HG03342 (cell line): ENCODE data around the gene GINS1.

Experiments used
- ATAC-seq: cut with Tn5 transposase; IDR thresholded peaks from one replicate; pipeline ENCODE4 v1.9.1; 2021; ENCODE audit warnings: mild to moderate bottlenecking, moderate library complexity; ENCODE audit not compliant: unreplicated experiment

Gene GINS1

DNA sequence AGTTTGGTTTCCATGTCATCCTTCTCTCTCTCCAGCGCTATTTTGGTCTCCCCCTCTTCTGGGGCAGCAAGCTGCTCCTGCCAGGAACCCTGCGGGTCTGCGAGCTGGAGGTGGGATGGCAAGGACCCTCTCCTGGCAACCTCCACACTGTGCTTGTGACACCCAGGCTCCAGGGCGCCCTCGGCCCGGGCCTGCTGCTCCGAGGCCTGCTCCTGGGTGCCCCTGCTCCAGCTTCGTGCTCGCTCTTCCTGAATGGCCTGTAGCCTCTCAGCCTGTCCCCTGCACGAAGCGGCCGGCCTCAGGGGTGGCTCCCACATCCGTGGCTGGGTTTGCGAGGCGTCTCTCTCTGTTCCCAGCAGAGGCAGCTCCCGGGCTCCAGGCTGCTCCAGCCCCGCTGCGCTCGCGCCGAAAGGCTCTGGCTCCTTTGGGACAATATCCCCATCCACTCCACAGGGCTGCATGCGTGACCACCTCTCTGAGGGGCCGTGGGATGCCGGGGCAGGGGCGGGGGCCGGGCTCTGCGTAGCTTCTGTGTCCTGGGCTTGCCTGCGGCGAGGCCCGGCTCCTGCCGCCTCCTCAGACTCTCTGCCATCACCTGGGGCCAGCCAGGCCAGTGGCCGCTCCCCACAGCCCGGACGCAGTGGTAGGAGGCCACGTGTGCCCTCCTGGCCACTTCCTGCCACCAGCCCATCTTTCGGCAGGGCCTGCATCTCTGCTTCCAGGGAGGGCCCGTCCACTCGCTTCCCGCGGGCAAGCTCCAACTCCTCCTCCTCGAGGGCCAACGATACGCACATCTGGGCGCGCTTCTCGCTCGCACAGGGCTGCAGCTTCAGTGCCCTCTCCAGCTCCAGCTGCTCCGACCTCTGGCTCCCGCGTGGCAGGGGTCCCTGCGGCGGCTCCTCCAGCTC, 68.9 kb downstream of the GINS1 start:
- ATAC-seq, result no peak

DNA sequence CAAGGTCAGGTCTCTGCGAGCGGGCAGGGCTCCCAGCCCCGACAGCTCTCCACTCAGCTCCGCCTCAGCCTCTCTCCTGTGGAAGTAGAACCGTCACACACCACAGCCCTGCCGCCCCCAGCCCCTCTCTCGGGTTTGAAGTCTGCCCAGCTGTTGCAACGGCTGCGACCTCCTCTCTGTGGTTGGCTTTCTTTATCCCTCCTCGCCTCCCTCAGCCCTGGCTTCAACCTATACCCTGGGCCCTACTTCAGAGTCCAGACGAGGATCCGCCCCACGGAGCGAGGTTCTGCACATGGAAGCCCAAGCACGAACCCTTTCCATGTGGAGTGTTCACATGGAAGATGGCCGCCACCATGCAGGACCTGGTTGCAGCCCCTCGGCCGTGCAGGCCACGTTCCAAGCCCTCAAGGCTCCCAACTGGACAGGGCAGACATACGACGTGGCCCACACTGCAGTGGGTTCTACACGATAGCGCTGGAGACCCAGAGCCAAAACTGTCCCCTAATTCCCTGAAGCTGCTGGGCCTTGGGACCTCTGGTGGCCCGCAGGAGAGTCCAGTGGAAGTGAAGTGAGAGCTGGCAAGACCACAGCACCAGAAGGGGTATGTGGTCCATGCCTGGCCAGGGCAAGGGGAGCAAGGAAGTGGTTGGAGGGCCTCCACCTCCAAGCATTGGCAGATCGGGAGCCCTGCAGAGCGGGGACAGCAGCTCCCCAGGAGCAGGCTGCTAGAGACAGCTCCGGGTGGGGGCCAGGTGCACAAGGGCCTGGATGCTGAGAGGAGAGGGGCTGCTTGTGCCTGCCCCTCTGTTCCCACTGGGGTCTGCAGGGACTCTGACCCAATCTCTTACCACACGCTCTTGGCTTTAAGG, 69.8 kb downstream of the GINS1 start:
- ATAC-seq, result no peak

DNA sequence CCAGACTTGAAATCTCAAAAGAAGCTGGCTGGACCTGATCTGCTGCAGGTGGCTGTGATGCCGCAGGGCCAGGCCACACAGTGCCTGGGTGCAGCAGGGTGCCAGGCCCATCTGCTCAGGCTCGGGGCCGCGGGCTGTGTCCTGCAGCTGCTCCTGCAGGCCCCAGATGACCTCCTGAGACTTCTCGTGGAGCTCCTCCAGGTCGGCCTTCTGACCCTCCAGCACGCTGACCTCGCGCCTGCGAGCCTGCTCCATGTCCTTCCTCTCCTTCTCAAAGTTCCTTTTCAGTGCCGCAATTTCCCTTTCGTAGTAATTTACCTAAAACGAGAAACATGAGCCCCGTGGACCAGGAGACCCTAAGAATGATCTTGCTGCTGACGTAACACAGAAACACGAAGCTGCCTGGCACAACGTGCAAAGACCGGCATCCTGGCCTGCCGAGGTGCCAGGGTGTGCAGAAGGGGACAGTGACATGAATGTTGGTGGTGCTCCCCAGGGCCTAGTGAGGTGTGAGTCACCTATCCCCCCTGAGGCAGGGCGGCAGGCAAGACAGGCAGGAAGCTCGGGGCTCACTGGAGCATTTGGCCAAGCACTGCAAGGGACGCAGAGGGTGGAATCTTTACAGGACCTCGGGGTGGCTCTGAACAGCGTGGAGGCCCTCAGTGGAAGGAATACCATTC, 71.6 kb downstream of the GINS1 start:
- no peak for ATAC-seq

DNA sequence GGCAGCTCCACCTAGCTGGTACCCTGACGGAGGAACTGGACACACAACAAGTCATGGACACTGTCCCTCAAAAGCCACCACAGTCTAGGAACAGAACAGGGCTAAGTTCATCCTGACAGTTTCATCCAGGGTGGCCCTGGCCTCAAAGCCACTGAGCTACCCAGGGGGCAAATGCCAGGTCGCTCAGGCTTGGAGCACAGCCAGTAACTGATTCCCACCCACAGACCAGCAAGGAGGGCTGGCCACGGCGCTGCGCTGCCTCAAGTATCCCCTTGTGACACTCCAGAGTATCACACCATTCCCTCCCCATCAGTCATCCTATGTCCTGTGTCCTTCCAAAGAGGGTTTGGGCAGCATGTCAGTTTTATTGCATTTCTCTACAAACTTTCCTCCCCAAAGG, 72.2 kb downstream of the GINS1 start:
- ATAC-seq, result no peak

DNA sequence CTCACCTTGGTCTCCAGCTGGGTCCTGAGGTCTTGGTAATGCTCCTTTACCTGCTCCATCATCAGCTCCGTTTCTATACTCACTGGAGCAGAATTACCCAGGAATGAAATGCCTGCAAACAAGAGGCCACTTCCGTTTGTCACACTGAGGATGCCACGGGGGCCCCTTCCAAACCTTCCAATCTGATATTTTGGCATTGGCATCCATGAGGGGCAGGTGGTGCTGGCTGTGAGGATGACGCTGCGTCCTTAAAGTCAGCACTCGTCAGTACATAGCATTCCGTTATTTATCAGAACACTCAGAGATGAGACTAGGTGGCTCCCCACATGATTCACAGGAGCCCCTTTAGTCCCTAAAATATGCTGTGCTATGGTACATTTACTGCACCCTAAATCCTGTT, 72.7 kb downstream of the GINS1 start:
- ATAC-seq, result no peak

DNA sequence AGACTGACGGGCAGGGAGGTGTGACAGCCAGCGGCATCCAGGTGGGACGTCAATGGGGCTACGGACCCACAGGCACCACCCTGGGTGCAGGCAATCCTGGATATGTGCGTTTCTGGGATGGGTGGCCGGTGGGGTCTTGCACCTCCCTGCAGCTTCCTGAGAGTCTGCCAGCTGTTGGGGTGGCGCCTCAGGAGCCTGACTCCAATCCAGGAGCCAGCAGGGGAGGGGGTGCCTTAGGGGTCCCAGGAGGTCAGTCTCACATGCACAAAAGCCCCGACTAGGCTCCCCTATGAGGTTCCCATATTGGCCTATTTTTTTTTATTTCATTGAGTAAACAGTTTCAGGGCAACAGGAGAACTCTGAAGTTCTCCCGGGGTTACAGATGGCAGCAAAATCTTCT, 73.3 kb downstream of the GINS1 start:
- no peak for ATAC-seq

DNA sequence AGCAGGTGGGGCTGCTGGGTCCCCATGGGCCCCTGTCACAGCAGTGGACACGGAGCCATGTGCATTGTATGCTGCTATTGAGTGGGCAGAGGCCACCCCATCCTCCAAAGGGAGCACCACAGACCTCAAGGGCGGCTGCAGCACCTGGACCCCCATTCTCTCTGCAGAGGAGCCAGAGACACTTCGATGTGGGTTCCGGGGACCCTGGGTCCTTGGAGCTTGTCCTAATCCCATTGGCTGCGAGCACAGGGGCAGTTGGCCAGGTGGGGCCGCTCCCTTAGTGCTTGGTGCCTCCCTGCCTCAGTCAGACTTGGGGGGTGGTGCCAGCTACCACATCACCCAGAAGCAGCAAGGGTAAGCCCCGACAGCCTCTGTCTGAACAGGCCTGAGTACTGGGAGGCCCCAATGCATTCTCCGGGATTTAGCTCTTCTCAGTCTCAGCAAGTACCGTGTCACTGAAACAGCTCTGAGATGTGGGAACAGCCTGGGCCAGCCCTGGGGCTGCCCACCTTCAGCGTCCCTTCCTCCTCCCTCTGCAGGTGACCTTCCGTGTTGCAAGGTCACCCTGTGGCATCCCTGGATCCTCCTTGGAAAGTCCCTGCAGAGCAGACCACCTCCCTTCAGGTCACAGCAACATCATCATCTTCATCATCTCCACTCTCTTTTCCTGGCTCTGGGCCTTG, 73.9 kb downstream of the GINS1 start:
- no peak for ATAC-seq

DNA sequence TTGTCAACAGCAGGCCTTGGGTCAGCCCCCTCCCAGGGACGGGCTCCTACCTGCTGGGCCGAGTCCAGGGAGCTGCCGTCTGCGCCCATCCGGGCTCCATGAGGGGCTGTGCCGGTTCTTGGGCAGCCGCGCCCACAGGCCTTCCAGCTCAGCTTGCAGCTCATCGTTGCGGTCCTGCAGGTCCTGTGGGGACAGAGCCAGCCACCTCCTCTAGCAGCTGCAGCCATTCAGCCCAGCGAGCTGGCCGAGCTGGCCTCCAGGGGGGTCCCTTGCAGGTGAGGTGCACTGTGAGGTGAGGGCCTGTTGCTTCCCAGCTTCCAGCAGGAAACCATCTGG, 74.4 kb downstream of the GINS1 start:
- ATAC-seq, result no peak

DNA sequence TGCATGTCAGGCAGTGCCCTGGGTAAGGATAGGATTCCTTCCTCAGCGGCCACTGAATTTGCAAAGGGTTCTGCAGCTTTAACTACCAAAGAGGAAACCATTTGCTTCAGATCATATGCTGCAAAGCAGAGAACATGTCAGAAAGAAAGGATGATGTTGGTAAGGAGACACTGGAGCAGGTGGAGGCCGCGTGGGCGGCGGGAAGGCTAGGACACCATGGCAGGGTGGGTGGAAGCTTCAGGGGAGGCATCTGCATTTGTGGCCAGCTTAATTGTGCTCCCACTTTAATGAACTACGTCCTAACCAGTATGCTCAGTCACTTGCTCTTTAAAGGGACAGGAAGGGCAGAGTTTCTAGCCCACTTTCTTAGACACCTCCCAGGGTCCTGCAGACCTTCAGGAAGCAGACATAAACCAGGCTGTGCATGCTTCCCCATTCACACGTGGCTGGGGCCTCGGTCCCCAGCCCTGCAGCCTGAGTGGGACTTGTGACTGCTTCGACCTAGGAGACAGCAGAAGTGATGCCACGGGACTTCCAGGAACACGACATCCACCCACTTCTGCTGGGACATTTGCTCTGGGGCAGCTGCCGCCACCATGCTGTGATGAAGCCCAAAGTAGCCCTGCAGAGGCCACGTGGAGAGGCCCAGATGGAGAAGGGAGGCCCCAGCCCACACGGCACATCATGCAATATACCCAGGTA, 76.1 kb downstream of the GINS1 start:
- ATAC-seq, result no peak

DNA sequence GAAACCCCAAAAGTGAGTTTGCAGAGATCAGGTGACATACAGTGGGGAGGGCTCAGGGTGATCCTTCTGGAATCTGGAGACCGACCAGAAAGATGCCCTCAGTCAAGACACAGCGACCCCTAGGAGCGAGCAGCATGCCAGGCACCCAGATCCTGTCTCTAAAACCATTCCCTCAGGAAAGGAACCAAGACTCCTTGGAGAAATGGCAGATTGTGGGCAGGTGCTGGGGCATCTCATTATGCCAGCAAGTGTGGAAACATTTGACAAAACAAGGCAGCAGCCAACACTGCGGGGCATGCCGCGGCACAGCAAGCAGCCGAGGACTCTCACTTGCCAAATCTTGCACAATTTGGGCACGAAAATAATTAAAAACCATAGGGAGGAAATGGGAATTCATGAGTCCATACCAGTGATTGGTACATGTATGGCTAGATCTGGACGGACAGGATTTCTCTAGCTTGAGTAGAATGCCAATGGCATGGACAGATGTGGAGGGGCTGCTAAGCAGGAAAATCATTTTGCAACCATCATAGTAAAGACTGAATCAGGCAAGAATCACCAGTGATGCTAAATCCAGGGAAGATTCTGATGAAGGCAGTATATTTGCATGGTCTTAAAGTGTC, 76.9 kb downstream of the GINS1 start:
- no peak for ATAC-seq

DNA sequence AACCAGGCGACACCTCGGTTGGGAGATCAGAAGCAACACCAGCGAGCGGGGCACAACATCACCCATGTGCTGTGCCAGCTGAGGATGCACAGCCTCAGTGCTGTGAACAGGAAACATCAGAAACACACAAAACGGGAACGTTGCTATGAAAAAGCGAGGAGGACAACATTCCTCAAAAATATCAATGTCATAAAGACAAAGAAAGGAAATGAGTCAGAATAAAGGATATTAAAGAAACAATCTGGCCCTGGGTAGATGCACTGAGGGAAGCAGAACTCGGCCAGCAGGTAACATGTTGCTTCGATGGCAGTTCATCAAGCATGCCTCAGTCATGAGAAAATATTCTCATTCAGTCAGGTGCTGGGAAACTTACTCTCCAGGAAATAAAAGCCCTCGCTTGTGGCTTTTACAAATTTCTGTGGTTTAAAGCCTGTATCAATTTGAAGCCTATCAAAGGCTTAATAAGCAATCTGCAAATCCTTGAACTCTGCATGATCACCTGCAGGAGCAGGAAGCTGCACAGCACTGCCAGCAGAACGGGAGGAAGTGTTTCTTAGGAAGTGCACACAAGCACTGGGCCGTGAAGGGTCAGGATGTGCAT, 77.5 kb downstream of the GINS1 start:
- ATAC-seq, result no peak

DNA sequence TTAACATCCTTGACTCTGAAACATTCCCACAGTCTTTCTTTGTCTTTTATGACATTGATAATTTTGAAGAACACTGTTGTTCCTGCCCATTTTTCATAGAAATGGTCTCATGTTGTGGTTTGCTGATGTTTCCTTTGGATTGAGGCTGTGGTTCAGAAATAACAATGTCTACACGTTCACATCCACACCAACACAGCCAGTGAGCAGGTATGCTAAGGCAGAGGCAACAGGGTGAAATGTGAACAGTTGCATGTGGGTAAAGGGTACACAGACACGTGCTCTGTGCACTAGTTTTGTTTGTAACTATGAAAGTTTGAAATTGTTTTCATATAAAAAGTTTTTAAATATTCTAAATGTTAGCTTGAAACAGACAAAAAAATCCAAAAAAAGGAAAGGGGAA, 78.4 kb downstream of the GINS1 start:
- ATAC-seq, result no peak

DNA sequence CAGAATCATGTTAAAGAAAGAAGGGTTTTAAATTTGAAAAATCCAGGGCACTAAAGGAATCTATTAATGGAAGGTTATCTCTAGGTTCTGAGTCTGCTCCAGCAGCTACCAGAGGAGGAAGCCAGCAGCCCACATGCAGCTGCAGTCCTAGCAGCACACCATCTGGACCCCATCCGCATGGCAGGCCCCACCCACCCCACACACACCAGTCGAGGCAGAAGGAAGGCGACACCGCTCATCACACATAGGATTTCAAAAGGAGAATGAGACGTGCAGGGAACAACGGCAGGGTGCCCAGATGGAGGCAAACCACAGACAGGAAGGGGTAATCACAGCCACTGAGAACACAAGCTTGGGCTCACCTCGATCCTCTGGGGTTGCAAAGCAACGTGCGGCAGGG, 78.9 kb downstream of the GINS1 start:
- ATAC-seq, result no peak

DNA sequence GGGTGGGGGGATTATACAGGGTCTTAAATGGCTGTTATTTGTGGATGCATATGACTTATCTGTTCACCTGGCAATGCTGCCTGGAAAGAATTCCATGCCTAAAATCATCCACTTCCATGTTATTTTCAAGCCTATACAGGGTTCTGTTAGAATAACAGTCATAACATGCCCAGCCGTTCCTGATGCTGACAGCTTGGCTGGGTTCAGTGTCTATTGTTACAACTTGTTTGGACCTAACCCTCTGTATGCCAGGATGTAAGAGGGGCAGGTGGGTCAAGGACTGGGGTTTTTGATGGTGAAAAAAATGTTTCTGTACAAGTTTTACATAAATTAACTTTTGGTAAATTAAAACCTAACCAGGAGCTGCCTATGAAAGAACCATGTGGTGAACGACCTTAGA, 79.8 kb downstream of the GINS1 start:
- ATAC-seq, result no peak

DNA sequence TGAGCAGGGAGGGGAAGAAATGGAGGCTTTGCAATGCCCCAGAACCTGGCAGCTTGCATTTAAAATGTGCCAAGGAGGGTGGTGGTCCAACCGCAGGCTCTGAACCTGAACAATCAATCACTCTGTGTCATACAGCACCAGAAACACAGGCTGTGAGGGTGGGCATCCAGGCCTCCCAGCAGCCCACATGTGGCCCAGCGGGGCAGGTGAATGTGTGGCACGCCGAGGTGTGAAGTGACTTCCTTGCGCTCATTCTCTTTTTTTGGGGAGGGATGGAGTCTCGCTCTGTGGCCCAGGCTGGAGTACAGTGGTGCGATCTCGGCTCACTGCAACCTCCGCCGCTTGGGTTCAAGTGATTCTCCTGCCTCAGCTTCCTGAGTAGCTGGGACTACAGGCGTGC, 80.5 kb downstream of the GINS1 start:
- no peak for ATAC-seq

DNA sequence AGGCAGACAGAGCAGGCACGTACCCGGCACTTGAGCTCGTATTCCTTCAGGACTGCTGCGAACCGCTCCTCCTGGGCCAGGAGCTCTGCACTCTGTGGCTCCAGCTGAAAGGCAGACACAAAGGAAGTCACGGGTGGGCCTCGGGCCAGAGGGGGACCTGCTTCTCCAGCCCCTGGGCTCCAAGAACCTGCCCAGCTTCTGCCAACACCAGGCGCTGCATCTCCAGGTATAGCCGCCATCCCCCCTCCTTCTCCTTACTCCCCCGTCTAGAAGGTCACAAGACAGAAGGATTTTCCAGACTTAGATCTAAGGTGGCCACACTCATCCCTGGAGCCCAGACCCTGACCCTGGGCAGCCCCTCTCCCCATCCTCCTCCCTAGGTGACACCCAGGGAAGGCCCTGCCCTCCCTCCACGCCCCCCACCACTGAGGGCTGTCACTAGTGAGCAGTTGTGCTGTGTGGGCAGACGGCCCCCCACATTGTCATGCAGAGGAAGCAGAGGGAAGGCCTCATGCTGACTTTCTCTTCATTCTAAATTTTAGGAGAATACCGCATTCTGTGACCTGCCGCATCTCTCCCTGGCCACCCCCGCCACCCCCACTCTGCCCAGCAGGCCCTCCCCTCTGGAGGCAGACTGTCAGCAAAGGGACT, 81.9 kb downstream of the GINS1 start:
- ATAC-seq, result no peak

DNA sequence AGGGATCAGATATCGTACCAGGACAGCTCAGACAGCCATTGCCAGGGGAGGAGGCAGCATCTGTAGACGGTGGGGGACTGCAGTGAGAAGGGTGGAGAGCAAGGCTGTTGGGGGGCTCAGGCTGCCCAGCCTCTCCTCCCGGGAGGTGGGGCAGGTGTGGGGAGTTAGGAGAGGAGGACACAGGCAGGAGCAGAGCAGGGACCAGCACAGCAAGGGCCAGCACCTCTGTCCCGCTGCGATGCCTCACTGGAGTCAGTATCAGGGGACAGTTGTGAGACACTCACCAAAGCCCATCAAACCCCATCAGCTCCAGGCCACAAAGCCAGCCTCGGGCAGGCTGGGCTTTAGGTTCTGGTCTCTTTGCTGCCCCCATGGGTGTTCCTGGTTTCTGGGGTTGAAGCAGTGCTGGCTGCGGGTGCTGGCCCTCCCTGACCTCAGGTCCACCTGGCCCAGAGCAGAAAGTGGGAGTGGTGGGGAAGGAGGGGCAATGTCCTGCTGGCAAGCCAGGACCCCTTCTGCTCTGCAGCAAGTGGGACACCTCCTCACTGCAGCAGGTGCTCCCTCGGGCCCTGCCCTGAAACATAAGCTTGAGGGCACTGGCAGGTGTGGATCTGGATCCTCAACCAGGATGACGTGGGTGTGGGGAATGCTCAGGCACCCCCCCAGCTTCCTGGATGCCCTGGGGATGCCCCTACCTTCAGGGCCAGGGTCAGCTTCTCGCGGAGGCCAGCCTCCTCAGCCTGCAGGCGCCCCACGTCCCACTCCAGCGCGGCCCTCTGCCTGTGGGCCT, 83.4 kb downstream of the GINS1 start:
- ATAC-seq, result no peak

DNA sequence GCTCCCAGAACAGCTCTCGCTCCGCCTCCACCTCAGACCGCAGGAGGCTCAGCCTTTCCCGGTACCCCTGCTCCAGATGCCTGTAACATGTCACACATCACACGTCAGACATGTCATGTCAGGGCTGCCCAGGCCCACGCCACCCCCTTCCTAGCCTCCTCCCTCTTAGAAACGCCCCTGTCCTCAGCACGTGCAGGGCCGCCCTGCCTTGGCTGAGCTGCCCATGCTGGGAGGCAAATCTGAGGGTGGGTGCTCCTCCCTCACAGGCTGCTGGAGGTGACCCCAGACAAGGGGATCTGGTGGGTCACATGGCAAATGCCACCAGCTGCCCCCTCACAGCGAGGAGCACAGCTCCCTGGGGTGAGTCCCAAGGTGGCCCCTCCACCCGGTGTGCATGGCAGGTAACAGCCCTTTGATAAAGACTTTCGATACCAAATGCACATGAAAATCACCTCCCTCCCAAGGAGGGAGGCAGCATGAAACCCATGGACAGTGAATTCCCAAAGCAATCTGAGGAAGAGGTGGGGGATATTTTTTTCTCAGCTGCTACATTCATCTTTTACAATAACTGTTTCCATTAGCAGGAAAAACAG, 84.1 kb downstream of the GINS1 start:
- no peak for ATAC-seq
